GM21423 (cell line): ENCODE measurements around the gene DNAJC5G.
"Not testable (repeated sequence)": the region's sequence is repeated elsewhere in the genome, so short reads cannot be mapped to it uniquely, and the experiment has no call there.

Experiments
- ATAC-seq: cut with Tn5 transposase; IDR thresholded peaks from one replicate; pipeline ENCODE4 v1.9.1; 2021; ENCODE audit warnings: mild to moderate bottlenecking, moderate library complexity; ENCODE audit not compliant: unreplicated experiment

Gene DNAJC5G

GRCh38 chr2:27250652-27251379 lies 24.4 kb upstream of the DNAJC5G start:
- ATAC-seq = no peak

- no peak for ATAC-seq
These were observed 23.5 kb upstream of the DNAJC5G start for GRCh38 chr2:27251766-27252165.

- no peak for ATAC-seq
These were observed 20.0 kb upstream of the DNAJC5G start for GRCh38 chr2:27255187-27255586.

GRCh38 chr2:27255660-27256059 lies 19.6 kb upstream of the DNAJC5G start:
- no peak for ATAC-seq

- no peak for ATAC-seq
These were observed 18.3 kb upstream of the DNAJC5G start for GRCh38 chr2:27256855-27257454.

- no peak for ATAC-seq
These were observed 17.2 kb upstream of the DNAJC5G start for GRCh38 chr2:27258051-27258450.

GRCh38 chr2:27261241-27261925 lies 13.8 kb upstream of the DNAJC5G start:
- ATAC-seq = no peak

- no peak for ATAC-seq
These were observed 13.3 kb upstream of the DNAJC5G start for GRCh38 chr2:27261926-27262298.

GRCh38 chr2:27262379-27263286 lies 12.6 kb upstream of the DNAJC5G start, which contains the start of gene SLC30A3:
Gene SLC30A3, minus strand, starts transcription at chr2:27263047. Its CDS starts 141 bp downstream, at chr2:27262906.
- ATAC-seq = no peak

- no peak for ATAC-seq
These were observed 11.7 kb upstream of the DNAJC5G start for GRCh38 chr2:27263287-27264252.

GRCh38 chr2:27264253-27264752 lies 10.9 kb upstream of the DNAJC5G start:
- ATAC-seq = no peak

GRCh38 chr2:27264753-27265535 lies 10.3 kb upstream of the DNAJC5G start:
- no peak for ATAC-seq

GRCh38 chr2:27265536-27265870 lies 9.7 kb upstream of the DNAJC5G start:
- no peak for ATAC-seq

GRCh38 chr2:27268296-27268695 lies 6.9 kb upstream of the DNAJC5G start:
- ATAC-seq = not testable (repeated sequence)

GRCh38 chr2:27270131-27270530 lies 5.1 kb upstream of the DNAJC5G start:
- ATAC-seq = no peak

GRCh38 chr2:27270670-27271069 lies 4.6 kb upstream of the DNAJC5G start:
- ATAC-seq = no peak

GRCh38 chr2:27271631-27272340 lies 3.4 kb upstream of the DNAJC5G start:
- no peak for ATAC-seq
